Lung (tissue), 12 donors: ENCODE results near the gene TCERG1. TPM values are rescaled to one million over a fixed set of nuclear protein-coding genes. Genes with fewer than 3 reads are reported as not detected.

Experiments used
- ATAC-seq: fragments of 200-7000 bp; cut with Tn5 transposase; one replicate; pipeline ENCODE4 v1.9.1; 2020; ENCODE audit warnings: moderate number of reproducible peaks; ENCODE audit not compliant: insufficient read depth, low FRiP score
- DNase-seq, 3 donors: peaks; one replicate each; pipeline ENCODE4 v3.0.0-alpha.2; 2013 to 2017
- H3K27ac ChIP-seq, 2 donors: one replicate each; pipeline ENCODE4 v1.5.1; 2013; ENCODE audit warnings: mild to moderate bottlenecking in 2 of 2, moderate library complexity in 2 of 2, control low read depth in 1 of 2, inconsistent platforms in 1 of 2, low read depth in 1 of 2, low read length in 1 of 2
- H3K27me3 ChIP-seq, 3 donors: one replicate each; pipeline ENCODE4 v1.5.1; 2013; ENCODE audit warnings: low read length in 2 of 3; ENCODE audit not compliant: control insufficient read depth in 3 of 3, insufficient read depth in 3 of 3
- H3K36me3 ChIP-seq, 4 donors: one replicate each; pipeline ENCODE4 v1.5.1; 2013; ENCODE audit warnings: low read length in 4 of 4, mild to moderate bottlenecking in 1 of 4, moderate library complexity in 1 of 4; ENCODE audit not compliant: control insufficient read depth in 4 of 4, insufficient read depth in 4 of 4
- H3K4me1 ChIP-seq, 5 donors: one replicate each; pipeline ENCODE4 v1.5.1; 2013; ENCODE audit warnings: low read length in 5 of 5, mild to moderate bottlenecking in 2 of 5, moderate library complexity in 1 of 5; ENCODE audit not compliant: control insufficient read depth in 5 of 5, insufficient read depth in 5 of 5
- H3K4me3 ChIP-seq: one replicate; pipeline ENCODE4 v1.5.1; 2013; ENCODE audit warnings: mild to moderate bottlenecking, control low read depth, moderate library complexity
- H3K9ac ChIP-seq, 2 donors: one replicate each; pipeline ENCODE4 v1.5.1; 2013; ENCODE audit warnings: low read length in 2 of 2, control low read depth in 1 of 2; ENCODE audit not compliant: insufficient read depth in 1 of 2
- H3K9me3 ChIP-seq, 4 donors: one replicate each; pipeline ENCODE4 v1.5.1; 2013; ENCODE audit warnings: low read length in 3 of 4, mild to moderate bottlenecking in 1 of 4, moderate library complexity in 1 of 4; ENCODE audit not compliant: control insufficient read depth in 4 of 4, insufficient read depth in 3 of 4
- CTCF ChIP-seq: IDR thresholded peaks from 2 replicates; pipeline ENCODE4 v1.5.1; 2012; ENCODE audit warnings: mild to moderate bottlenecking; ENCODE audit errors: control extremely low read depth, extremely low read depth
- WGBS, 2 donors: extraction: QIAGEN DNeasy Blood & Tissue Kit; methylation state at CpG; one replicate each; pipeline ENCODE4 v1.1.7; 2013; 5-methylcytosine and 5-hydroxymethylcytosine counted together
- polyA plus RNA-seq, 2 donors: library from polyadenylated mRNA; stranded (reverse); fragments of 200-250 nt; gene quantifications; one replicate each; pipeline ENCODE4 v1.2.1, GENCODE V29; 2013
- total RNA-seq, 2 donors: library from RNA; depleted of rRNA in 1 of 2; stranded (reverse); fragments of >200 nt in 1 of 2; gene quantifications; one replicate each; pipeline ENCODE4 v1.2.1, GENCODE V29; 2014 to 2021
- donor health status: control.
- donor health status: control.
- donor health status: Bipolar disorder and iron deficiency.
- donor health status: healthy.
- donor health status: DM: yes; HTN: yes; CAD: no.

The TCERG1 gene
- total and polyA plus RNA-seq, 4 donors = 21.1 to 79.2 (median 45.2) TPM

- H3K4me1 ChIP-seq = peaks cover 3 to 17% (median 12%) of the 10 kb centered on the region in 5 donors
- no peak overlapping the region for H3K4me3 ChIP-seq
- no peak for TF ChIP-seq CTCF
- ATAC-seq (no peak), DNase-seq (no peak)
- H3K27ac ChIP-seq = no peak overlapping the region
- no peaks in the 10 kb centered on the region for H3K9me3 ChIP-seq
- H3K9ac ChIP-seq = no peak overlapping the region
- no peaks in the 10 kb centered on the region for H3K27me3 ChIP-seq
- peaks cover 0 to 9% (median 0%) of the 10 kb centered on the region in 4 donors for H3K36me3 ChIP-seq
- 76 to 81% methylated on average over 6 of the region's 6 CpGs for WGBS, 2 donors
Measured at GRCh38 chr5:146448783-146449519, 1.8 kb downstream of the TCERG1 start.

GRCh38 chr5:146450002-146450401 is 2.9 kb downstream of the TCERG1 start:
- DNase-seq (no peak), ATAC-seq (no peak)
- no peak overlapping the region for H3K4me3 ChIP-seq
- TF ChIP-seq CTCF = no peak
- peaks cover 0 to 9% (median 1%) of the 10 kb centered on the region in 4 donors for H3K36me3 ChIP-seq
- no peaks in the 10 kb centered on the region for H3K27me3 ChIP-seq
- no peaks in the 10 kb centered on the region for H3K9me3 ChIP-seq
- H3K4me1 ChIP-seq = peaks cover 3 to 17% (median 12%) of the 10 kb centered on the region in 5 donors
- no peak overlapping the region for H3K9ac ChIP-seq
- H3K27ac ChIP-seq = no peak overlapping the region
- 64 to 78% methylated on average over 3 of the region's 3 CpGs for WGBS, 2 donors

GRCh38 chr5:146451411-146451810 is 4.3 kb downstream of the TCERG1 start:
- no peak for TF ChIP-seq CTCF
- Histone ChIP-seq H3K9me3 (no peaks in the 10 kb centered on the region), H3K27ac (no peak overlapping the region), H3K4me3 (no peak overlapping the region), H3K36me3 (peaks cover 0 to 15% (median 2%) of the 10 kb centered on the region in 4 donors), H3K4me1 (peaks cover 3 to 17% (median 12%) of the 10 kb centered on the region in 5 donors), H3K27me3 (no peaks in the 10 kb centered on the region), H3K9ac (no peak overlapping the region)
- WGBS, 2 donors = 92 to 93% methylated on average over 6 of the region's 6 CpGs
- no peak for ATAC-seq
- DNase-seq = no peak
